GM23338 (cell line): ENCODE data around the gene ADAMTS18. TPM values are rescaled to one million over a fixed set of nuclear protein-coding genes. Genes with fewer than 3 reads are reported as not detected.

ENCODE experiments used
- ATAC-seq: fragments of 200-7000 bp; cut with Tn5 transposase; 3 replicates; pipeline ENCODE4 v1.9.1; 2020
- DNase-seq: peaks from one replicate; pipeline ENCODE4 v3.0.0-alpha.2; 2015; ENCODE audit warnings: low spot score
- H2AFZ ChIP-seq: fragments of 200-600 bp; sonication (generic); 2 replicates; pipeline ENCODE4 v1.8.0; 2016; ENCODE audit warnings: antibody characterized with exemption, mild to moderate bottlenecking, moderate library complexity
- H3F3A ChIP-seq: fragments of 200-600 bp; sonication (generic); replicated peaks from 2 replicates; pipeline ENCODE4 v1.8.0; 2017; ENCODE audit warnings: antibody characterized with exemption, mixed run types, low read depth
- H3K27ac ChIP-seq: fragments of 200-600 bp; sonication (generic); 2 replicates; pipeline ENCODE4 v1.6.1; 2016; ENCODE audit warnings: low read depth
- H3K27me3 ChIP-seq: fragments of 200-600 bp; sonication (generic); 2 replicates; pipeline ENCODE4 v1.8.0; 2016; ENCODE audit warnings: mild to moderate bottlenecking, mixed run types, moderate library complexity; ENCODE audit not compliant: insufficient read depth
- H3K36me3 ChIP-seq: fragments of 200-600 bp; sonication (generic); 2 replicates; pipeline ENCODE4 v1.8.0; 2016; ENCODE audit warnings: mild to moderate bottlenecking; ENCODE audit not compliant: insufficient read depth
- H3K4me1 ChIP-seq: fragments of 200-600 bp; sonication (generic); 2 replicates; pipeline ENCODE4 v1.8.0; 2016; ENCODE audit warnings: mild to moderate bottlenecking, moderate library complexity; ENCODE audit not compliant: insufficient read depth
- H3K4me2 ChIP-seq: fragments of 200-600 bp; sonication (generic); 2 replicates; pipeline ENCODE4 v1.7.1; 2017; ENCODE audit warnings: mixed run types
- H3K4me3 ChIP-seq: fragments of 200-600 bp; sonication (generic); 2 replicates; pipeline ENCODE4 v1.6.1; 2016; ENCODE audit warnings: mixed run types
- H3K79me2 ChIP-seq: fragments of 200-600 bp; sonication (generic); replicated peaks from 2 replicates; pipeline ENCODE4 v1.8.0; 2017; ENCODE audit warnings: mild to moderate bottlenecking; ENCODE audit not compliant: insufficient read depth
- H3K9me2 ChIP-seq: fragments of 200-600 bp; sonication (generic); 2 replicates; pipeline ENCODE4 v1.8.0; 2017; ENCODE audit not compliant: insufficient read depth
- H4K20me1 ChIP-seq: fragments of 200-600 bp; sonication (generic); replicated peaks from 2 replicates; pipeline ENCODE4 v1.8.0; 2017; ENCODE audit warnings: mild to moderate bottlenecking; ENCODE audit not compliant: insufficient read depth
- H3K27ac Mint-ChIP-seq: 2 replicates; pipeline ENCODE4 v1.8.0; 2020; ENCODE audit warnings: inconsistent platforms, mild to moderate bottlenecking, moderate library complexity, mixed read lengths
- H3K27me3 Mint-ChIP-seq: 3 replicates; pipeline ENCODE4 v1.8.0; 2022; ENCODE audit warnings: low read depth, mild to moderate bottlenecking, moderate library complexity, mixed read lengths, inconsistent platforms; ENCODE audit not compliant: insufficient read depth, poor library complexity
- H3K36me3 Mint-ChIP-seq: 3 replicates; pipeline ENCODE4 v1.8.0; 2021; ENCODE audit warnings: low read depth, mild to moderate bottlenecking, inconsistent platforms, moderate library complexity, mixed read lengths
- H3K4me1 Mint-ChIP-seq: 3 replicates; pipeline ENCODE4 v1.8.0; 2020; ENCODE audit warnings: mild to moderate bottlenecking, inconsistent platforms, mixed read lengths
- H3K4me3 Mint-ChIP-seq: 3 replicates; pipeline ENCODE4 v1.8.0; 2021; ENCODE audit warnings: moderate library complexity, mild to moderate bottlenecking, inconsistent platforms, mixed read lengths
- H3K9me3 Mint-ChIP-seq: 3 replicates; pipeline ENCODE4 v1.8.0; 2020; ENCODE audit warnings: moderate library complexity, mild to moderate bottlenecking, inconsistent platforms, mixed read lengths
- CREB1 ChIP-seq: fragments of 250-450 bp; sonication (Bioruptor Pico); IDR thresholded peaks from 2 replicates; pipeline ENCODE4 v1.5.0; 2020; ENCODE audit warnings: low read depth, mild to moderate bottlenecking, moderate library complexity
- CTCF ChIP-seq, 2 experiments: fragments of 200-600 bp in 1 of 2; sonication (generic) in 1 of 2; conservative IDR thresholded peaks; 2 replicates each; pipeline versions ENCODE4 v1.5.1 to v1.6.1; 2016 to 2017; ENCODE audit warnings: antibody characterized with exemption in 2 of 2, low read depth in 2 of 2, mild to moderate bottlenecking in 2 of 2, moderate library complexity in 1 of 2
- ETS1 ChIP-seq: IDR thresholded peaks from 2 replicates; pipeline ENCODE4 v1.6.1; 2016; ENCODE audit warnings: antibody characterized with exemption
- EZH2 ChIP-seq: fragments of 200-600 bp; sonication (generic); IDR thresholded peaks from one replicate; pipeline ENCODE4 v1.8.0; 2017; ENCODE audit warnings: antibody characterized with exemption, mild to moderate bottlenecking, low read depth; ENCODE audit not compliant: unreplicated experiment
- EZH2phosphoT487 ChIP-seq: fragments of 200-600 bp; sonication (generic); IDR thresholded peaks from one replicate; pipeline ENCODE4 v1.8.1; 2018; ENCODE audit warnings: antibody characterized with exemption; ENCODE audit not compliant: unreplicated experiment
- JUNB ChIP-seq: IDR thresholded peaks from one replicate; pipeline ENCODE4 v1.6.1; 2016; ENCODE audit warnings: antibody characterized with exemption; ENCODE audit not compliant: unreplicated experiment
- NANOG ChIP-seq: IDR thresholded peaks from 2 replicates; pipeline ENCODE4 v1.6.1; 2016; ENCODE audit warnings: antibody characterized with exemption, borderline replicate concordance
- POLR2AphosphoS5 ChIP-seq: IDR thresholded peaks from 2 replicates; pipeline ENCODE4 v1.6.1; 2016; ENCODE audit warnings: antibody characterized with exemption, low read depth
- REST ChIP-seq: IDR thresholded peaks from one replicate; pipeline ENCODE4 v1.6.1; 2018; ENCODE audit warnings: antibody characterized with exemption; ENCODE audit not compliant: unreplicated experiment
- STAT1 ChIP-seq: IDR thresholded peaks from one replicate; pipeline ENCODE4 v1.6.1; 2016; ENCODE audit warnings: antibody characterized with exemption; ENCODE audit not compliant: unreplicated experiment
- ZNF114 ChIP-seq: fragments of 250-450 bp; sonication (Bioruptor Pico); IDR thresholded peaks from 2 replicates; pipeline ENCODE4 v1.5.0; 2020; ENCODE audit warnings: mild to moderate bottlenecking, moderate library complexity
- polyA plus RNA-seq: library from polyadenylated mRNA; unstranded; fragments of >200 nt; fragmentation: Nextera tagmentation; extraction: Ambion mirVana; gene quantifications from 2 replicates; pipeline ENCODE4 v1.2.1, GENCODE V29; 2016
- total RNA-seq: library from RNA; depleted of rRNA; stranded (reverse); fragments of >200 nt; shearing (Covaris generic); gene quantifications from 2 replicates; pipeline ENCODE4 v1.2.3, GENCODE V29; 2014
- TF ChIP-seq, protein P1 (sequence below): fragments of 250-450 bp; sonication (Bioruptor Pico); IDR thresholded peaks from 2 replicates; pipeline ENCODE4 v1.5.0; 2020; ENCODE audit warnings: mild to moderate bottlenecking, moderate library complexity

ADAMTS18 gene
- total and polyA plus RNA-seq, 2 experiments from 2014 or later, result 0.15 to 0.90 TPM

DNA sequence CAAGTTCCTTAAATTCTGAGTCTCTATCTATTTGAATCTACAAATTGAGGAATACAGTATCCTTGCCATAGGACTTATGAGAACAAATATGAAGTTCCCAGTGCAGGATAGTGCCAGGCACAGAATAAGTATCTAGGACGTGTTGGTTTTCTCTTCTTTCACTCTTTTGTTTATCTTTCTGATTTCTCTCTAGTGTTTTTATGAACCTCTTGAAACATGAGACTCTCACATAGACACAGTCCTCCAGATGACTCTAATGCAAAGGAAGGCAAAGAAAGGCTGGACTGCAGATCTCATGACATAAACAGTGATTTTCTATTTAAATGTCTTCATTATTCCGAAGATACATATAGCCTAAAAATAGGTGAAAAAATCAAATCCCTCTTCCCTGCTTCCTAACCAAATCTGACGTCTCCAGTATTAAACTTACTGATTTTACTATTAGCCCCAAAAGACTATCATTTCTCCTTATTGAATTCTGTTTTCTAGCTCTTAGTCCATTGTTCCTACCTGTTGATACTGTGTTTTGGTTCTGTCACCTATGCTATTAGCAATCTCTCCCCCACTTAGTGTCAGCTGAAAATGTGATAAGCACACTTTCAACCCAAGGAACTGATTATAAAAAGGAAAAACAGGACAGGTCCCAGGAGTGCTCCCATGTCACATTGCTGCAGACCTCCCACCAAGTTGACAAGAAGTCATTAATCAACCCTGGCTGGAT lies 24.9 kb upstream of the ADAMTS18 start:
- Histone ChIP-seq H3K4me3 (no peak overlapping the region), H3K36me3 (no peaks in the 10 kb centered on the region), H3K27ac (no peak overlapping the region), H3K4me1 (no peaks in the 10 kb centered on the region), H3K4me2 (no peak overlapping the region), H3F3A (no peaks in the 10 kb centered on the region), H3K27me3 (no peaks in the 10 kb centered on the region), H3K9me2 (no peaks in the 10 kb centered on the region), H4K20me1 (no peaks in the 10 kb centered on the region), H3K79me2 (no peaks in the 10 kb centered on the region), H2AFZ (no peak overlapping the region)
- Mint-ChIP-seq H3K27me3 (peaks cover 1% of the 10 kb centered on the region), H3K36me3 (no peaks in the 10 kb centered on the region), H3K27ac (no peak overlapping the region), H3K4me3 (no peak overlapping the region), H3K4me1 (peaks cover 11% of the 10 kb centered on the region), H3K9me3 (no peaks in the 10 kb centered on the region)
- ATAC-seq (no peak), DNase-seq (no peak)
- TF ChIP-seq EZH2 (no peak), CREB1 (CRISPR knock-in tag) (no peak), ZNF114 (no peak), REST (no peak), POLR2AphosphoS5 (no peak), JUNB (no peak), STAT1 (no peak), NANOG (no peak), EZH2phosphoT487 (no peak), ETS1 (no peak), CTCF (conservative IDR thresholded peaks at IDR 0.05; ENCODE audit: low read depth in 2 of 2) (no peak)
- TF ChIP-seq, protein P1, sequence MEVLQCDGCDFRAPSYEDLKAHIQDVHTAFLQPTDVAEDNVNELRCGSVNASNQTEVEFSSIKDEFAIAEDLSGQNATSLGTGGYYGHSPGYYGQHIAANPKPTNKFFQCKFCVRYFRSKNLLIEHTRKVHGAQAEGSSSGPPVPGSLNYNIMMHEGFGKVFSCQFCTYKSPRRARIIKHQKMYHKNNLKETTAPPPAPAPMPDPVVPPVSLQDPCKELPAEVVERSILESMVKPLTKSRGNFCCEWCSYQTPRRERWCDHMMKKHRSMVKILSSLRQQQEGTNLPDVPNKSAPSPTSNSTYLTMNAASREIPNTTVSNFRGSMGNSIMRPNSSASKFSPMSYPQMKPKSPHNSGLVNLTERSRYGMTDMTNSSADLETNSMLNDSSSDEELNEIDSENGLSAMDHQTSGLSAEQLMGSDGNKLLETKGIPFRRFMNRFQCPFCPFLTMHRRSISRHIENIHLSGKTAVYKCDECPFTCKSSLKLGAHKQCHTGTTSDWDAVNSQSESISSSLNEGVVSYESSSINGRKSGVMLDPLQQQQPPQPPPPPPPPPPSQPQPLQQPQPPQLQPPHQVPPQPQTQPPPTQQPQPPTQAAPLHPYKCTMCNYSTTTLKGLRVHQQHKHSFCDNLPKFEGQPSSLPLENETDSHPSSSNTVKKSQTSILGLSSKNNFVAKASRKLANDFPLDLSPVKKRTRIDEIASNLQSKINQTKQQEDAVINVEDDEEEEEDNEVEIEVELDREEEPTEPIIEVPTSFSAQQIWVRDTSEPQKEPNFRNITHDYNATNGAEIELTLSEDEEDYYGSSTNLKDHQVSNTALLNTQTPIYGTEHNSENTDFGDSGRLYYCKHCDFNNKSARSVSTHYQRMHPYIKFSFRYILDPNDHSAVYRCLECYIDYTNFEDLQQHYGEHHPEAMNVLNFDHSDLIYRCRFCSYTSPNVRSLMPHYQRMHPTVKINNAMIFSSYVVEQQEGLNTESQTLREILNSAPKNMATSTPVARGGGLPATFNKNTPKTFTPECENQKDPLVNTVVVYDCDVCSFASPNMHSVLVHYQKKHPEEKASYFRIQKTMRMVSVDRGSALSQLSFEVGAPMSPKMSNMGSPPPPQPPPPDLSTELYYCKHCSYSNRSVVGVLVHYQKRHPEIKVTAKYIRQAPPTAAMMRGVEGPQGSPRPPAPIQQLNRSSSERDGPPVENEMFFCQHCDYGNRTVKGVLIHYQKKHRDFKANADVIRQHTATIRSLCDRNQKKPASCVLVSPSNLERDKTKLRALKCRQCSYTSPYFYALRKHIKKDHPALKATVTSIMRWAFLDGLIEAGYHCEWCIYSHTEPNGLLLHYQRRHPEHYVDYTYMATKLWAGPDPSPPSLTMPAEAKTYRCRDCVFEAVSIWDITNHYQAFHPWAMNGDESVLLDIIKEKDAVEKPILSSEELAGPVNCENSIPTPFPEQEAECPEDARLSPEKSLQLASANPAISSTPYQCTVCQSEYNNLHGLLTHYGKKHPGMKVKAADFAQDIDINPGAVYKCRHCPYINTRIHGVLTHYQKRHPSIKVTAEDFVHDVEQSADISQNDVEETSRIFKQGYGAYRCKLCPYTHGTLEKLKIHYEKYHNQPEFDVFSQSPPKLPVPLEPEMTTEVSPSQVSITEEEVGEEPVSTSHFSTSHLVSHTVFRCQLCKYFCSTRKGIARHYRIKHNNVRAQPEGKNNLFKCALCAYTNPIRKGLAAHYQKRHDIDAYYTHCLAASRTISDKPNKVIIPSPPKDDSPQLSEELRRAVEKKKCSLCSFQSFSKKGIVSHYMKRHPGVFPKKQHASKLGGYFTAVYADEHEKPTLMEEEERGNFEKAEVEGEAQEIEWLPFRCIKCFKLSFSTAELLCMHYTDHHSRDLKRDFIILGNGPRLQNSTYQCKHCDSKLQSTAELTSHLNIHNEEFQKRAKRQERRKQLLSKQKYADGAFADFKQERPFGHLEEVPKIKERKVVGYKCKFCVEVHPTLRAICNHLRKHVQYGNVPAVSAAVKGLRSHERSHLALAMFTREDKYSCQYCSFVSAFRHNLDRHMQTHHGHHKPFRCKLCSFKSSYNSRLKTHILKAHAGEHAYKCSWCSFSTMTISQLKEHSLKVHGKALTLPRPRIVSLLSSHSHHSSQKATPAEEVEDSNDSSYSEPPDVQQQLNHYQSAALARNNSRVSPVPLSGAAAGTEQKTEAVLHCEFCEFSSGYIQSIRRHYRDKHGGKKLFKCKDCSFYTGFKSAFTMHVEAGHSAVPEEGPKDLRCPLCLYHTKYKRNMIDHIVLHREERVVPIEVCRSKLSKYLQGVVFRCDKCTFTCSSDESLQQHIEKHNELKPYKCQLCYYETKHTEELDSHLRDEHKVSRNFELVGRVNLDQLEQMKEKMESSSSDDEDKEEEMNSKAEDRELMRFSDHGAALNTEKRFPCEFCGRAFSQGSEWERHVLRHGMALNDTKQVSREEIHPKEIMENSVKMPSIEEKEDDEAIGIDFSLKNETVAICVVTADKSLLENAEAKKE, result no peak
